Neural cell (in vitro differentiated cells): ENCODE data around the gene IL22RA2. TPM values are rescaled to one million over a fixed set of nuclear protein-coding genes. Genes with fewer than 3 reads are reported as not detected.

Source experiments
- H2AFZ ChIP-seq: fragments of 200-600, 300-800 bp; sonication (generic), shearing (Covaris generic); 2 replicates; pipeline ENCODE4 v1.6.0; 2014; ENCODE audit warnings: low read depth, mild to moderate bottlenecking, antibody characterized with exemption, low read length, moderate library complexity
- H3F3A ChIP-seq: fragments of 200-600 bp; shearing (Covaris generic); 2 replicates; pipeline ENCODE4 v1.6.1; 2016; ENCODE audit warnings: mild to moderate bottlenecking, moderate library complexity, mixed read lengths, antibody characterized with exemption, low read length; ENCODE audit not compliant: insufficient read depth, poor library complexity, severe bottlenecking
- H3K27ac ChIP-seq: fragments of 200-600, 300-800 bp; sonication (generic), shearing (Covaris generic); 2 replicates; pipeline ENCODE4 v1.5.1; 2014; ENCODE audit warnings: mild to moderate bottlenecking, low read length, moderate library complexity
- H3K27me3 ChIP-seq: fragments of 300-800, 200-600 bp; sonication (generic), shearing (Covaris generic); 2 replicates; pipeline ENCODE4 v1.6.0; 2014; ENCODE audit warnings: mild to moderate bottlenecking, low read depth, low read length, moderate library complexity; ENCODE audit not compliant: insufficient read depth
- H3K36me3 ChIP-seq: fragments of 300-800, 200-600 bp; sonication (generic), shearing (Covaris generic); 2 replicates; pipeline ENCODE4 v1.5.1; 2014; ENCODE audit warnings: mild to moderate bottlenecking, antibody characterized with exemption, low read length, moderate library complexity; ENCODE audit not compliant: insufficient read depth
- H3K4me2 ChIP-seq: fragments of 300-800, 200-600 bp; sonication (generic), shearing (Covaris generic); 2 replicates; pipeline ENCODE4 v1.6.0; 2014; ENCODE audit warnings: mild to moderate bottlenecking, low read length
- H3K4me3 ChIP-seq: fragments of 300-800, 200-600 bp; sonication (generic), shearing (Covaris generic); 2 replicates; pipeline ENCODE4 v1.5.1; 2014; ENCODE audit warnings: mild to moderate bottlenecking, low read length, moderate library complexity
- H3K79me2 ChIP-seq: fragments of 200-600 bp; shearing (Covaris generic); replicated peaks from 2 replicates; pipeline ENCODE4 v1.6.0; 2014; ENCODE audit warnings: mild to moderate bottlenecking, low read length, moderate library complexity; ENCODE audit not compliant: insufficient read depth
- H3K9ac ChIP-seq: fragments of 300-800, 200-600 bp; sonication (generic), shearing (Covaris generic); 2 replicates; pipeline ENCODE4 v1.6.1; 2016; ENCODE audit warnings: mild to moderate bottlenecking, low read length, mixed read lengths
- H3K9me2 ChIP-seq: fragments of 200-600 bp; shearing (Covaris generic); 2 replicates; pipeline ENCODE4 v1.6.1; 2016; ENCODE audit warnings: mild to moderate bottlenecking, low read length, mixed read lengths; ENCODE audit not compliant: insufficient read depth
- H3K9me3 ChIP-seq: fragments of 200-600, 300-800 bp; sonication (generic), shearing (Covaris generic); 2 replicates; pipeline ENCODE4 v1.6.1; 2016; ENCODE audit warnings: mild to moderate bottlenecking, mixed run types, low read length, moderate library complexity, mixed read lengths
- H4K20me1 ChIP-seq: fragments of 200-600 bp; shearing (Covaris generic); 2 replicates; pipeline ENCODE4 v1.6.1; 2016; ENCODE audit warnings: mild to moderate bottlenecking, mixed run types; ENCODE audit not compliant: insufficient read depth
- CTCF ChIP-seq: fragments of 450-650 bp; IDR thresholded peaks from 2 replicates; pipeline ENCODE4 v1.5.1; 2014; ENCODE audit warnings: antibody characterized with exemption, mild to moderate bottlenecking, moderate library complexity; ENCODE audit not compliant: poor library complexity, severe bottlenecking
- EP300 ChIP-seq: fragments of 450-650 bp; conservative IDR thresholded peaks from 2 replicates; pipeline ENCODE4 v1.6.1; 2014; ENCODE audit warnings: antibody characterized with exemption, mild to moderate bottlenecking, moderate library complexity; ENCODE audit not compliant: poor library complexity, severe bottlenecking
- EZH2 ChIP-seq: fragments of 200-600, 300-800 bp; shearing (Covaris generic), sonication (generic); IDR thresholded peaks from 2 replicates; pipeline ENCODE4 v1.6.1; 2014; ENCODE audit warnings: antibody characterized with exemption, low read length, borderline replicate concordance, mild to moderate bottlenecking; ENCODE audit not compliant: insufficient read depth, poor library complexity, severe bottlenecking
- MXI1 ChIP-seq: fragments of 450-650 bp; conservative IDR thresholded peaks from 2 replicates; pipeline ENCODE4 v1.6.1; 2014; ENCODE audit warnings: antibody characterized with exemption, mild to moderate bottlenecking; ENCODE audit not compliant: poor library complexity, severe bottlenecking
- POLR2AphosphoS5 ChIP-seq: IDR thresholded peaks from 2 replicates; pipeline ENCODE4 v1.6.1; 2012
- RAD21 ChIP-seq: fragments of 450-650 bp; conservative IDR thresholded peaks from 2 replicates; pipeline ENCODE4 v1.6.1; 2014; ENCODE audit warnings: antibody characterized with exemption, mild to moderate bottlenecking, moderate library complexity
- SMC3 ChIP-seq: fragments of 450-650 bp; conservative IDR thresholded peaks from 2 replicates; pipeline ENCODE4 v1.6.1; 2014; ENCODE audit warnings: antibody characterized with exemption, mild to moderate bottlenecking, moderate library complexity; ENCODE audit not compliant: poor library complexity
- TAF1 ChIP-seq: IDR thresholded peaks from 2 replicates; pipeline ENCODE4 v1.6.1; 2012; ENCODE audit warnings: low read depth
- polyA plus RNA-seq: library from polyadenylated mRNA; depleted of rRNA; stranded (reverse); fragments of >200 nt; gene quantifications from 2 replicates; pipeline ENCODE4 v1.2.3, GENCODE V29; 2014
- TF ChIP-seq, protein P1 (sequence below): IDR thresholded peaks from 2 replicates; pipeline ENCODE4 v1.6.1; 2012; ENCODE audit warnings: borderline replicate concordance

Gene IL22RA2
- polyA plus RNA-seq, 1 donor from 2014 or later = not detected

DNA sequence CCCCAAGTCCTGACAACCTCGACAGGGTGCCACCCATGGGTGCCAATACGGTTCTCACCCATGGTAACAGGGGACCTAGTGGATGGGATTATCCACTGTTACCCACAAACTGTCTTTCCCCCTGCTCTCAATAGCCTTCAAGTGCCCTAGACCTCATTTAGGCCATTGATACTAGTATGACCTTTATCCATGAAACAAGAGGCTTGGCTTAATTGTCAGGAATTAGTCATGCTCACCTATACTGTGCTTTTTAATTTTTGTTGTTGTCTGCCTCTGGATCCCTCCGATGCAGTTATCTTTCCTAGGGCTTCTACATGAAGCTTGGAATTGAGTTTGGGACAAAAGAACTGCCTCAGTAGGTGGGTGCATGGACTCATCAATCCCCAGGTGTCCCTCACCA lies 11.8 kb upstream of the IL22RA2 start:
- Histone ChIP-seq H3F3A (no peaks in the 10 kb centered on the region), H3K27ac (no peak overlapping the region), H3K4me3 (no peak overlapping the region), H3K4me2 (no peak overlapping the region), H2AFZ (no peak overlapping the region), H3K36me3 (no peaks in the 10 kb centered on the region), H3K9me2 (no peaks in the 10 kb centered on the region), H4K20me1 (no peaks in the 10 kb centered on the region), H3K79me2 (no peaks in the 10 kb centered on the region), H3K9ac (no peak overlapping the region), H3K27me3 (no peaks in the 10 kb centered on the region), H3K9me3 (peaks cover 11% of the 10 kb centered on the region)
- TF ChIP-seq POLR2AphosphoS5 = no peak
- TF ChIP-seq TAF1 = no peak
- no peak for TF ChIP-seq MXI1
- no peak for TF ChIP-seq EP300
- TF ChIP-seq EZH2 = no peak
- no peak for TF ChIP-seq CTCF
- no peak for TF ChIP-seq RAD21
- no peak for TF ChIP-seq SMC3
- TF ChIP-seq, protein P1, sequence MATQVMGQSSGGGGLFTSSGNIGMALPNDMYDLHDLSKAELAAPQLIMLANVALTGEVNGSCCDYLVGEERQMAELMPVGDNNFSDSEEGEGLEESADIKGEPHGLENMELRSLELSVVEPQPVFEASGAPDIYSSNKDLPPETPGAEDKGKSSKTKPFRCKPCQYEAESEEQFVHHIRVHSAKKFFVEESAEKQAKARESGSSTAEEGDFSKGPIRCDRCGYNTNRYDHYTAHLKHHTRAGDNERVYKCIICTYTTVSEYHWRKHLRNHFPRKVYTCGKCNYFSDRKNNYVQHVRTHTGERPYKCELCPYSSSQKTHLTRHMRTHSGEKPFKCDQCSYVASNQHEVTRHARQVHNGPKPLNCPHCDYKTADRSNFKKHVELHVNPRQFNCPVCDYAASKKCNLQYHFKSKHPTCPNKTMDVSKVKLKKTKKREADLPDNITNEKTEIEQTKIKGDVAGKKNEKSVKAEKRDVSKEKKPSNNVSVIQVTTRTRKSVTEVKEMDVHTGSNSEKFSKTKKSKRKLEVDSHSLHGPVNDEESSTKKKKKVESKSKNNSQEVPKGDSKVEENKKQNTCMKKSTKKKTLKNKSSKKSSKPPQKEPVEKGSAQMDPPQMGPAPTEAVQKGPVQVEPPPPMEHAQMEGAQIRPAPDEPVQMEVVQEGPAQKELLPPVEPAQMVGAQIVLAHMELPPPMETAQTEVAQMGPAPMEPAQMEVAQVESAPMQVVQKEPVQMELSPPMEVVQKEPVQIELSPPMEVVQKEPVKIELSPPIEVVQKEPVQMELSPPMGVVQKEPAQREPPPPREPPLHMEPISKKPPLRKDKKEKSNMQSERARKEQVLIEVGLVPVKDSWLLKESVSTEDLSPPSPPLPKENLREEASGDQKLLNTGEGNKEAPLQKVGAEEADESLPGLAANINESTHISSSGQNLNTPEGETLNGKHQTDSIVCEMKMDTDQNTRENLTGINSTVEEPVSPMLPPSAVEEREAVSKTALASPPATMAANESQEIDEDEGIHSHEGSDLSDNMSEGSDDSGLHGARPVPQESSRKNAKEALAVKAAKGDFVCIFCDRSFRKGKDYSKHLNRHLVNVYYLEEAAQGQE = no peak

DNA sequence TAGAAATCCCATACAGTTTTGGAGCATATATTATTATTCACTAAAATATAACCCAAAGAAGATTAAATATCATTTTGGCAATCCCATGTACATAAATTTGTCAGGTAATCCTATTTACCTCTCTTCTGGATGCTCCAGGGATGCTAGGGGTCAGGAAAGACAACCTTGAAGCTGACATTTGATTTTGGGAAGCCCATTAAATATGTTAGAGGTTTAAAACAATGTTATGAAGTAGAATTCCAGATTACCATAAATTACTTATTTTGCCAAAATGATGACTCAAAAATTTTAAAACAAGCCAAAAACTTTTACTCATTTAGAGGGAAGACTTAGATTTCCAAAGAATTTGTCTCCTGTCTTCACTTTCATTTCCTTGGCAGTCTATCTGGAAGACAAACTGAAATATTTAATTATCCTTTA lies 9.2 kb upstream of the IL22RA2 start:
- H3K9ac ChIP-seq = no peak overlapping the region
- H3K27ac ChIP-seq = no peak overlapping the region
- no peaks in the 10 kb centered on the region for H3F3A ChIP-seq
- H3K79me2 ChIP-seq = no peaks in the 10 kb centered on the region
- H3K9me3 ChIP-seq = peaks cover 16% of the 10 kb centered on the region
- no peaks in the 10 kb centered on the region for H3K27me3 ChIP-seq
- no peaks in the 10 kb centered on the region for H3K9me2 ChIP-seq
- no peak for TF ChIP-seq EZH2
- no peak for TF ChIP-seq POLR2AphosphoS5
- no peak for TF ChIP-seq CTCF
- TF ChIP-seq, protein P1 = no peak
- no peak for TF ChIP-seq SMC3
- TF ChIP-seq RAD21 = no peak
- no peak for TF ChIP-seq EP300
- no peaks in the 10 kb centered on the region for H4K20me1 ChIP-seq
- no peak overlapping the region for H3K4me2 ChIP-seq
- H3K4me3 ChIP-seq = no peak overlapping the region
- H2AFZ ChIP-seq = no peak overlapping the region
- H3K36me3 ChIP-seq = no peaks in the 10 kb centered on the region
